HG03460 (cell line): ENCODE data around the gene SPATS2L.
"Not testable (repeated sequence)": the region's sequence is repeated elsewhere in the genome, so short reads cannot be mapped to it uniquely, and the experiment has no call there.

ENCODE experiments used
- ATAC-seq: cut with Tn5 transposase; IDR thresholded peaks from one replicate; pipeline ENCODE4 v1.9.1; 2021; ENCODE audit not compliant: unreplicated experiment

SPATS2L gene

GRCh38 chr2:200319548-200320337 is 13.2 kb downstream of the SPATS2L start:
- no peak for ATAC-seq

DNA sequence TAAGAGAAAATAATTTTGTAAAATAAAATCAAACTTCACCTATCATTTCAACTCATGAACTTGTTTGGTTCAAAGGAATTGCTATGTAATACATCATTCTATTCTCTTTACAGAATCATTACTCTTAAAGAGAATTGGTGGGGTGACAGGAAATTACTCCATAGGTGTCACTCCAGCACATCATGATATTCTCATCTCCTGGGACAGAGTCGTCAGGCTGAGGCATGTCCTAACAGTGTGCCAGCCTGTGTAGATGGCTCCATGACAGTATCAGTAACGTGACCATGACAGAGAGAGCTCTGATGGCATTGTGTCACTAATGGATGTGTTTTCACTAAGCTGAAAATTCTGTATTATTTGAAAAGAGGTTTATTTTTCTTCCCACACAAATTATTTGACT is 13.9 kb downstream of the SPATS2L start:
- no peak for ATAC-seq

- no peak for ATAC-seq
These were observed 14.5 kb downstream of the SPATS2L start for GRCh38 chr2:200320991-200321390.

DNA sequence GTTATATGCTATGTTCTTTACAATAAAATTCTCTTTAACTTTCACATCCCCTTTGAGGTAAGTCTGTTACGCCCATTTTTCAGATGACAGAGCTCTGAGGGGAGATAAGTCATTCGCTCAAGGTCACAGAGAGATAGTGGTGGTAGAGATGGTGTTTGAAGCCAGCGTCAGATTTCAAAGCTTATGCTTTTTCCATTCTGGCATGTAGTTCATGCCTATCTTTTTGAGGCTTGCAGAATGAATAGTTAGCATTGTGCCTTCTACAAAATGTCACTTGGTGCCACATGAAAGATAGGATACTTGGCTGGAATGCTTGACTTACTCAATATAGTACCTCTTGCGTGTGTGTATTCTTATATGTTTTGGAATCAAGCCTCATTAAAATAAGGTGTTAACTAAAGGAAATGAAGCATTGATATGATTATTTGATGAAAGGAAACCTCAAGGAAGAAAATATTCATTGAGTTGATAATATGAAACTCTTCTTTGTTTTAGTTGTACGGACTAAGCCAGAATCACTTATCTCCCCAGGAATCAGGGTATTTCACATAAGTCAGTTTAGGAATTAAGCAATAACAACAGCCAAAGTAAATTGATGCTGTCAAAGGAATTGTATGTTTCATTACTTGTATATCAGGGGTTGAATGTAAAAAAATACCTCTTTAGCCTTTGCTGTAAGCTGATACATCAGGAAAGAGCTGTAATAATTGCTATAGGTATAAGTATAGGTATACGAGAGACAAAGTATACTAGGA is 15.5 kb downstream of the SPATS2L start:
- no peak for ATAC-seq

DNA sequence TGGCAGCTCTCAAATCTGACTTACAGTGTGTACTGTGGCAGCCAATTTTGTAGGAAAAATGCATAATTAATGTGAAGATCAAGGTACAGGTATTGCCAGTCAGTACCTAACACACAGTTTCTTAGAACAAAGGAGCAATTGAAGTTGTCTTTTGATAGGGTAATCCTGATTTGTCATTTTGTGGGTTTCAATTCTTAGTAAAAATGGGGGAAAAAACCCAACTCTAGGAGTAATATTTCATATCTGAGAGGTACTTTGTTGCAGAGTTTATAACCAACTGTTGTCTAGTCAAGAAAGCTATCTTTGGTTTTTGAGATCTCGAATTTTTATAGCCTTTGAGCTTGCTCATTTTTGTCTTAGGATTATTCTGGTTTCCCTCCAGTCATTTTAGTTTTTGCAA is 16.1 kb downstream of the SPATS2L start:
- ATAC-seq = no peak

GRCh38 chr2:200324362-200324761 is 17.9 kb downstream of the SPATS2L start:
- no peak for ATAC-seq

GRCh38 chr2:200329384-200329783 is 22.9 kb downstream of the SPATS2L start:
- no peak for ATAC-seq

DNA sequence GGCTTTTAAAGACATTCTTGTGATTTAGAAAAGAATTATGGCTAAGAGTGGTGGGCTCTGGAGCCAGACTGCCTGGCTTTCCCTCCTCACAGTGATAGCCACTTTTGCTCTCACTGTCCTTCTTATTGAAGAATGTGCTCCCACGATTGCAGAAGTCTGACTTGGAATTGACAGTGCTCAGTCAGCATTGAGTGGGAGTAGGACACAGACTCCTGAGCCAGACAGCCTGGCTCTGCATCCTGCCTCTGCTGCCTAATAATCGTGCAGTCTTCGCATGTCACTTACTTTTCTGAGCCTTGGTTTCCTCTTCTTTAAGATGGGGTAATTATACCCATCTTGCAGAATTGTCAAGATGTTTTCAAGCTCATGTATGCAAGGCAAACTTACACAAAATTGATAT is 23.3 kb downstream of the SPATS2L start:
- no peak for ATAC-seq

DNA sequence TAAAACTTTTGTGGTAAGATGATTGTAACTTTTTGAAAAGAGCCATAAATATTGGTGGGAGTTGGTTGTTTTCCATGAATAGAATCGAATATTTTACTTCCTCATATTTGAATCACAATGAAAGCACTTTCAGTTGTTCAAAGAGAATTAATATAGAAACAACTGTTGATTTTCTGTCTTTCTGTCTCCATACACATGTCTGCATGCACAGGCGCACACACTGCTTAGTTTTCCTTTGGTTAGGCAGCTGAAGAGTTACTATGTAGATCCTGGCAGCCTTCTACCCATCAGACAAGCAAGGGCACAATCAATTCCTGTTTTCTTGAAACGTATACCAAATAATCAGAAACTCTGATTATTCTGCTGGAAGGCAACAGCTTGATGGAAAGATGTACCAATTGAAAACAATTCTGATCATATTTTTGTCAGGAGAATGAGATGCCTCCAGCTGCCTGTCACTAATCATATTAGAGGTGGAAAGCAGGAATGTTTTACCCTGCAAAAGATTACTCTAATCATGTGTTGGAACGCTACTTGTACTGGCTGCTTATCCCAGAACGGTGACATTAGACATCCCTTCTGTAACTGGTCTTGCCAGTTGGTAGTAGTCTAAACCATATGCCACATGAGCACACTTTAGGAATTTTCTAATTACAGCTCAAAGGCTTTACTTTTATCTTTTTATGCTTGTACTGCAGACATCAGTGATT is 24.0 kb downstream of the SPATS2L start:
- no peak for ATAC-seq

DNA sequence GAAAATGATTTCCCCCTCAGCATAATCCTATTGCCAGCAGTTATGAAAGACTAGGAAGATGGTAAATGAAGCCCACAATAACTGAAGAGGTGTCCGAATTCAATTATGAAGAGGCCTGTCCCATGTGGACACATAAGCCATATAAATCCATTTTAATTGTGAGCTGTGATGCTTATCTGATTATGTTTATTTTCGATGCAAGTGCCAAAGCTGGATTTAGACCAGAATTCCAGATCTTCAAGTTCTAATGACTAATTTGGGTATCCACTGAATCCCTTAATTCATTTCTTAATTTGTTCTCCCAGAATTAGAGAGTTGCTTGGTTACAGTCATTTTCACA is 24.5 kb downstream of the SPATS2L start:
- no peak for ATAC-seq

DNA sequence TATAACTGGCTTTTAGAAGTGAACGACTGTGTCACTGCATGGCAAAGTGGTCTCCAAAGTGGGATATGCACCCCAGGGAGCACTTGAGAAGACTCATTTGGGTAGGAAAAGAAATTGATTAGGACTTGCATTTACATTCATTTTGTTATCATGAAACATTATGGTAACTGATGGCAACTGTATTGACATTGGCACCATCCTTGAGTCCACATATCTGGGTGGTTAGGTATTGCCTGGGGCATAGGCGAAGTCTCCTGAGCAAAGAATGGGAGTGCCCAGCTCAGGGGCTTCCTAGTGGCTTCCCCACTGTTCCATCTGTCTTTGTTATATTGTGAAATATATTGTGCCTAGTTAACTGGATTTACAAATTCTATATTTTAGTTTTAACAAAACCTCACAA is 29.2 kb downstream of the SPATS2L start:
- no peak for ATAC-seq

DNA sequence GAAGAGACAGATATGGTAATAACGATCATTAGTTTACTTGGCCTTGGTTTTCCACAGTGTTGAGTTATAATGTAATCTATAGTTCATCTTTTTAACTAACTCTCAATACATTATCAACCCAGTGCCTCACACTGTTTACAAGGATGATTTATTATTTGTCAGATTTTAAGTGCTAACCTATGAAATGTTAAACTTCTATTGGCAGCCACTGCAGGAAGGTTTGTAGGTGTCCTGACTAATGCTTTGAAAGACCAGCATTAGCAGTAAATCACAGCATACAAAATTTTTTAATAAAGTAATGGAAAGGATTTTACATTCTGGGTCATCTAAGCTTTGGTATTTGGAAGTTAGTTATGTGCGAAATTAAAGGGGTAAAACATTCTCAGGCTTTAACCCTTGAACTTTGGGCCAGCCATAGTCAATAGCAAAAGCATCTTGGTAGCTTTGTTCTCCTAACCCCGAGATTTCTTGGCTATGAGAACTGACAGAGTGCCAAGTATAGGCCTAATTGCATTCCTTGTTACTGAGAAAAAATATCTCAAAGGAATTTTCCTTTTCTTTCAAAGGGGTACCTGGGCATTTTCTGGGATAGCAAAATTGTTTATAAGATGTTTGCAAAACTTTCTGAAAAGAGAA is 30.6 kb downstream of the SPATS2L start:
- ATAC-seq = no peak

DNA sequence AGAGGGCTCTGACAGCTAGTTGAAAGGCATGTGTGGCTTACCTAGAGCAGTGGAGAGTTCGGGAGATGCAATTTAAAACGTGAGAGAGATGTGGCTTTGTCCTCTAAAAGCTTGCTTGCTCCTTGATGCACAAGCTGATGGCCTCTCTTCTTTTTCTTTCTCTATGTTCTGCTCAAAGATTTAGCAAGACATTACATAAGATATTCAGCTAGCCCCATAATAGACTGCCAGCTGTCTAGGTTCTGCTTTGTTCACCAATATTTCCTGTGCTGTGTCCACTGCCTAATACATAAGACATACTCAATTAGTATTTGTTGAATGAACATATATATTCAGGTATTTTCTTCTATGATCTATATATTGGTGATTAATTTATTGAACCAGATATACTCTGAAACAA is 31.1 kb downstream of the SPATS2L start:
- no peak for ATAC-seq

DNA sequence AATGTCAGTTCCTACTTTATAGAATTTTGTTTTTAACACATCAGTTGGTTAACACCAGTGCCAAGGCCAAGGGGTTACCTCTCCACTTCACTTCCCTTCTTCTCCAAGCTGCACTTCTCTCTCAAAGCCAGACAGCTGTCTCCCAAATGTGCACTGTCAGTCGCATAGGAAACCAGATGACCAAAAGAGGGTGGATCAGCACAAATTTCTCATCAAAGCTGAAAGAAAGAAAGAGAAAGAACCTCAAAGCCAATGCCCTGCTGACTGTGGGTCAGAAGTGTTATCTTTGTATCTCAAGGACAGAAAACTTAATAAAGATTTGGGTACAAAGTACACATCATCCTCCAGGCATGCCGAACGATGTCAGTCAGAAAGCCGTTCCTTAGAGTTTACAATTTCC is 32.2 kb downstream of the SPATS2L start:
- no peak for ATAC-seq

DNA sequence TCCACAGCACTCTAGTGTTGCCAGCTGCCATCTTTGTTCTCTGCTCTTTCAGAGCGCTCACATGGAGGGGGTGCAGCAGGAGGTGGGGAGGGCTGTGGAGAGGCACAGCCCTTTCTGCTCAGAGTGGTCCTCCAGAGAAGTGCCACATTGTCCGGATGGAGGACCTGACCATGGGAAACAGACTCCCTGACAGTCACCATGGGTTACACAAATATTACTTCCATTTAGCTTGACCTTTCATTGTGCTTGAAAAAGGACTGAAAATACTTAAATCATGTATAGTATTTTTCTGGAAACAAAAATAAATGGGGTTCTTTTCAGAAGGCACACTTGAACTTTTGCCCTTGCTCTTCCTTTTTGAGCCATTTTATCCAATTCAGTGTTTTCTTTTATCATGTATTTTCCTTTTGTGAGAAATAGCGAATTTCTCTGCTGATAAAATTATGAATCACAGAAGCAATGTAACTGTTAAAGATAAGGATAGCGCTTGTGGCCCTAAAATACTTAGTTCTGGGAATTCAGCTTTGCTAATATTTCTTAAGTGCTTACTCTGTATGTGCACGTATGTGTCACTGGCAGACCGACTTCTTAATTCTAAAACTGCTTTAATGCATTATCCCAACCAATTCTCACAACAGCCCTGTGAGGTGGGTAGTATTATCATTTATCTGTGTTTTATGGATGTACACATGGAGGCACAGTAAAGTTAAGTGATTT is 34.2 kb downstream of the SPATS2L start:
- no peak for ATAC-seq

DNA sequence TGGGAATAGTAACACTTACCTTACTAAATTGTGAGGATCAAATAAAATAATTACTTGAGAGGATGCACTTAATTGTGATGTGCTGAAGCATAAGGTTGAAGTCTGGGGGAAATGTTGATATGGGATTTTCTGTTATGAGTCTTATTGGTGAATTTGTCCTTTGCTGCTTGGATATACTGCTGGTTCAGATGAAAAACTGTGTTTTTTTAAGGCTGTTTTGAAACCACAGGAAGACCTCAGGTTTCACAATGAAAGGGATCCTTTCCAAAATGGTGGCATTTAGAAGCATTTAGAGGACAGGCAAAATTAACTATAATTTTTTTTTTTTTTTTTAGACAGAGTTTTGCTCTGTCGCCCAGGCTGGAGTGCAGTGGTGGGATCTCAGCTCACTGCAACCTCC is 34.9 kb downstream of the SPATS2L start:
- no peak for ATAC-seq

- ATAC-seq = no peak
These were observed 35.7 kb downstream of the SPATS2L start for GRCh38 chr2:200342235-200342634.

- no peak for ATAC-seq
These were observed 36.2 kb downstream of the SPATS2L start for GRCh38 chr2:200342654-200343053.

DNA sequence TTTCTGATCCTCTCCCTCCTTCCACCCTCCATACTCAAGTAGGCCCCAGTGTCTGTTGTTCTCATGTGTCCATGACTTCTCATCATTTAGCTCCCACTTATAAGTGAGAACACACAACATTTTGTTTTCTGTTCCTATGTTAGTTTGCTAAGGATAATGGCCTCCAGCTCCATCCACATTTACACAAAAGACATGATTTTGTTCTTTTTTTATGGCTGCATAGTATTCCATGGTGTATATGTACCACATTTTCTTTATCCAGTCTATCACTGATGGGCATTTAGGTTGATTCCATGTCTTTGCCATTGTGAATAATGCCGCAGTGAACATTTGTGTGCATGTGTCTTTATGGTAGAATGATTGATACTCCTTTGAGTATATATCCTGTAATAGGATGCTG is 37.7 kb downstream of the SPATS2L start:
- ATAC-seq = not testable (repeated sequence)

DNA sequence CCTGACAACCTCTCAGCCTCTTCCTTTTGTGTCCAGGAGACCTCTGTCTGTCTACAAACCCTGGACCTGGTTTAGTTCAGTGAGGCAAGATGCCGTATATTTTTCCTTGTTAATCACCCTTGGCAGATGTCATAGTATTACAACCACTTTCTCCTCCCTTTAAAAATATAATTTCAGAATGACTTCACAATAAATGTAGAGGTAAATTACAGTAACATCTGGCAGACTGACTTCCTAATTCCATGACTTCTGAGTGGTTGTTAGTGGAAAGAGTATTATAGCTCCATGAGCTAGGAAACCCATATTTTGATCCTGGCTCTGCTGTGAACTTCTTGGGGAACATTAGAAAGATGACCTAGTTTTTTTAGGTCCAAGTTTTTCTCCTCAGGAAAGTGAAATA is 39.5 kb downstream of the SPATS2L start:
- no peak for ATAC-seq

DNA sequence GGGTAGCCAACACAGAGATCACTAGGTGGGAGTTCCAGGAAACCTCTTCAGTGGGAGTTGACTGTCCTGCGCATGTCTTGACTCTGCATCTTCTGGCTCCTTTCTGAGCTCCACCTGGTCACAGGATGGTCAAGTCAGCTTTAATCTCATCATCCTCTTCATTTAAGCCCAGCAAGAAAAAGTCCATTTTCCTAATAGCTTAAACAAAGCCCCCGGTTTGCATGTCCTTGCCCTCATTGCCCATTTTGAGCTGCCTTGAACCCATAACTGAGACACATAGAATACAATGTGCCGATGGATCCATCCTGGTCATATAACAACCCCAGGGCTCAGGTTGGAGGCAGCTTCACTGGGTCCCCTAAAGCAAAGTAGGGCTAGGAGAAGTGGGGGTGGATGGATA is 40.8 kb downstream of the SPATS2L start:
- no peak for ATAC-seq
